Body of pancreas (tissue), 4 donors: ENCODE results near the gene LANCL3.

Source experiments
- CTCF ChIP-seq, 7 experiments: fragments of 450-650 bp in 4 of 7; fragments of 200-600 bp in 3 of 7; sonication (generic) in 3 of 7; IDR thresholded peaks; one replicate each; pipeline ENCODE4 v1.5.1; 2016 to 2019; ENCODE audit warnings: antibody characterized with exemption in 7 of 7
- POLR2A ChIP-seq, 3 donors: fragments of 450-650 bp; IDR thresholded peaks; one replicate each; pipeline ENCODE4 v1.6.1; 2016; ENCODE audit warnings: antibody characterized with exemption in 3 of 3, mild to moderate bottlenecking in 2 of 3

DNA sequence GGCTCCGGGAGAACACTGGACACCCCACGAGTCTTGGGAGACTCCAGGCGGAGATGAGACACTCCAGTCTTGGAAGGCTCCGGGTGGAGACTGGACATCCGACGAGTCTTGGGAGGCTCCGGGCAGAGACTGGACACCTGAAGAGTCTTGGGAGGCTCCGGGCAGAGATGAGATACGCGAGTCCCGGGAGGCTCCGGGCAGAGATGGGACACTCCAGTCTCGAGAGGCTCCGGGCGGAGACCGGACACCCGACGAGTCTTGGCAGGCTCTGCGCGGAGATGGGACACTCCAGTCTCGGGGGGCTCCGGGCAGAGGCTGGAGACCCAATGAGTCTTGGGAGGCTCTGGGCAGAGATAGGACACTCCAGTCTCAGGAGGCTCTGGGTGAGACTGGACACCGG lies 28.1 kb upstream of the LANCL3 start:
- TF ChIP-seq CTCF (IDR thresholded peaks at IDR 0.05), result no peak
- TF ChIP-seq POLR2A (IDR thresholded peaks at IDR 0.05), result no peak
